ENCODE measurements around the gene ATP2B1.

DNA sequence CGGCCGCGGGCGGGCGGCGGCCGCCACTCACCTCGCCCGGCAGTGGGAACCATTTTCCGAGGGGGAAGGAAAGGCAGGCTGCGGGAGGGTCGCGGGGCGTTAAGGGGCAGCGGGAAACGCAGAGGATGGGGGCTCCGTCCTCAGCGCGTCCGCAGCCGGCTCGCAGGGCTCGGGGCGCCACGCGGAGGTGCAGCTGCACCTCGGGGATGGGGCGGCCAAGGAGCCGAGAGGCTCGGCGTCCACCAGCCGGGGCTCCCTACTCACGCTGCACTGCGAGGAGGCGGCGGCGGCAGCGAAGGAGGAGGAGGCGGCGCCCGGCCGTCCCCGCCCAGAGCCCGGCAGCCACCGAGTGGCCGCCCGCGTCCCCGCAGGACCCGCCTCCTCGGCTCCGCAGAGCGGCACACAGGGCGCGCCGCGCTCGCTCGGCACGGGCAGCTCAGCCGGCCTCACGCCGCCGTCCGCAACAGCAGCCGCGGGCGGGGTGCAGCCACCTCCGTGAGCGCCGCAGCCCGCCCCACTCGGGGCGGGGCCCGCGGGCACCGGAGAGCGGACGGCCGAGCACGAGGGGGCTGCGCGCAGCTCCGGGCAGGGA is at the start of gene ATP2B1:
- TF ChIP-seq, protein P1, sequence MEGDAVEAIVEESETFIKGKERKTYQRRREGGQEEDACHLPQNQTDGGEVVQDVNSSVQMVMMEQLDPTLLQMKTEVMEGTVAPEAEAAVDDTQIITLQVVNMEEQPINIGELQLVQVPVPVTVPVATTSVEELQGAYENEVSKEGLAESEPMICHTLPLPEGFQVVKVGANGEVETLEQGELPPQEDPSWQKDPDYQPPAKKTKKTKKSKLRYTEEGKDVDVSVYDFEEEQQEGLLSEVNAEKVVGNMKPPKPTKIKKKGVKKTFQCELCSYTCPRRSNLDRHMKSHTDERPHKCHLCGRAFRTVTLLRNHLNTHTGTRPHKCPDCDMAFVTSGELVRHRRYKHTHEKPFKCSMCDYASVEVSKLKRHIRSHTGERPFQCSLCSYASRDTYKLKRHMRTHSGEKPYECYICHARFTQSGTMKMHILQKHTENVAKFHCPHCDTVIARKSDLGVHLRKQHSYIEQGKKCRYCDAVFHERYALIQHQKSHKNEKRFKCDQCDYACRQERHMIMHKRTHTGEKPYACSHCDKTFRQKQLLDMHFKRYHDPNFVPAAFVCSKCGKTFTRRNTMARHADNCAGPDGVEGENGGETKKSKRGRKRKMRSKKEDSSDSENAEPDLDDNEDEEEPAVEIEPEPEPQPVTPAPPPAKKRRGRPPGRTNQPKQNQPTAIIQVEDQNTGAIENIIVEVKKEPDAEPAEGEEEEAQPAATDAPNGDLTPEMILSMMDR (IDR thresholded peaks at IDR 0.05): peak; percentile 20; the same call in 1 of the 2 replicates
- no peak for TF ChIP-seq ZFX (IDR thresholded peaks at IDR 0.05; ENCODE audit: borderline replicate concordance)
